Keratinocyte (primary cell): ENCODE results near the gene IGF2BP2. TPM values are rescaled to one million over a fixed set of nuclear protein-coding genes. Genes with fewer than 3 reads are reported as not detected.
A peak's percentile ranks its signal among the peaks of the same experiment; 100 is the strongest.

Source experiments
- DNase-seq: peaks from one replicate; pipeline ENCODE4 v3.0.0-alpha.2; 2011; ENCODE audit warnings: low read depth, missing footprints, low spot score
- FAIRE-seq: peaks from 2 replicates; lab custom pipeline; 2011; peaks lifted over from hg19 to GRCh38; lab: Jason Lieb, UNC
- H2AFZ ChIP-seq: 2 replicates; pipeline ENCODE4 v1.6.0; 2012; ENCODE audit warnings: low read length, control low read depth, inconsistent platforms; ENCODE audit not compliant: control insufficient read depth
- H3K27ac ChIP-seq: 2 replicates; pipeline ENCODE4 v1.5.1; 2011; ENCODE audit warnings: low read length; ENCODE audit not compliant: control insufficient read depth, insufficient read depth
- H3K27me3 ChIP-seq: 3 replicates; pipeline ENCODE4 v1.6.0; 2011; ENCODE audit warnings: low read length; ENCODE audit not compliant: control insufficient read depth, insufficient read depth; ENCODE audit errors: extremely low read depth
- H3K36me3 ChIP-seq, 2 experiments: 2 replicates in 1 of 2; 3 replicates in 1 of 2; pipeline ENCODE4 v1.5.1; 2011; ENCODE audit warnings: low read length in 2 of 2, mild to moderate bottlenecking in 1 of 2; ENCODE audit not compliant: control insufficient read depth in 2 of 2, insufficient read depth in 2 of 2; ENCODE audit errors: extremely low read depth in 1 of 2
- H3K4me1 ChIP-seq: 3 replicates; pipeline ENCODE4 v1.5.1; 2011; ENCODE audit warnings: low read length; ENCODE audit not compliant: control insufficient read depth, insufficient read depth; ENCODE audit errors: extremely low read depth
- H3K4me2 ChIP-seq: 3 replicates; pipeline ENCODE4 v1.6.0; 2011; ENCODE audit warnings: low read depth, low read length; ENCODE audit not compliant: control insufficient read depth, insufficient read depth; ENCODE audit errors: extremely low read depth
- H3K4me3 ChIP-seq, 3 experiments: fragments of 200-600 bp in 1 of 3; sonication (generic) in 1 of 3; 2 replicates in 2 of 3; 3 replicates in 1 of 3; pipeline ENCODE4 v1.5.1; 2011 to 2016; ENCODE audit warnings: low read length in 3 of 3, mild to moderate bottlenecking in 3 of 3, control low read depth in 2 of 3, inconsistent platforms in 1 of 3, low read depth in 1 of 3, mixed read lengths in 1 of 3, mixed run types in 1 of 3, moderate library complexity in 1 of 3; ENCODE audit not compliant: control insufficient read depth in 2 of 3, insufficient read depth in 2 of 3; ENCODE audit errors: extremely low read depth in 1 of 3
- H3K79me2 ChIP-seq: 2 replicates; pipeline ENCODE4 v1.6.0; 2012; ENCODE audit warnings: low read length; ENCODE audit not compliant: control insufficient read depth, insufficient read depth
- H3K9ac ChIP-seq: 3 replicates; pipeline ENCODE4 v1.6.0; 2011; ENCODE audit warnings: low read length; ENCODE audit not compliant: control insufficient read depth, insufficient read depth; ENCODE audit errors: extremely low read depth
- H3K9me1 ChIP-seq: 3 replicates; pipeline ENCODE4 v1.6.0; 2011; ENCODE audit warnings: low read length; ENCODE audit not compliant: control insufficient read depth, insufficient read depth; ENCODE audit errors: extremely low read depth
- H3K9me3 ChIP-seq: 2 replicates; pipeline ENCODE4 v1.5.1; 2012; ENCODE audit warnings: low read depth, low read length; ENCODE audit not compliant: control insufficient read depth
- H4K20me1 ChIP-seq: 3 replicates; pipeline ENCODE4 v1.6.0; 2011; ENCODE audit warnings: low read length; ENCODE audit not compliant: control insufficient read depth, insufficient read depth; ENCODE audit errors: extremely low read depth
- CTCF ChIP-seq, 3 experiments: IDR thresholded peaks in 1 of 3; conservative IDR thresholded peaks in 1 of 3; optimal IDR thresholded peaks in 1 of 3; 2 replicates in 2 of 3; 3 replicates in 1 of 3; pipeline versions ENCODE3 to v1.5.1; 2011; ENCODE audit warnings: low read length in 3 of 3, mild to moderate bottlenecking in 3 of 3, moderate library complexity in 2 of 3, control low read depth in 1 of 3, inconsistent platforms in 1 of 3; ENCODE audit not compliant: insufficient read depth in 2 of 3; ENCODE audit errors: extremely low read depth in 1 of 3
- EZH2 ChIP-seq: IDR thresholded peaks from one replicate; pipeline ENCODE4 v1.6.1; 2012; ENCODE audit warnings: inconsistent platforms, mild to moderate bottlenecking, low read length, moderate library complexity
- dilution Hi-C: fragments of 300-500 bp; cut with MboI; formaldehyde crosslinking; loops from one replicate; pipeline ENCODE4 v1.7.0; 2020; ENCODE audit warnings: low sequenced_read_pairs; ENCODE audit not compliant: extremely low pct_ligation_motif_present
- polyA plus RNA-seq, 5 experiments: library from polyadenylated mRNA; depleted of rRNA in 3 of 5; stranded (reverse) in 3 of 5; stranded (forward) in 1 of 5; unstranded in 1 of 5; fragments of >200 nt; gene quantifications; 1 replicate in 1 of 5; 2 replicates in 3 of 5; 3 replicates in 1 of 5; pipeline versions ENCODE4 v1.2.1 to v1.2.3, GENCODE V29; 2011 to 2012; ENCODE audit warnings: missing spikeins in 2 of 5, low read depth in 1 of 5, low replicate concordance in 1 of 5

Gene IGF2BP2
- polyA plus RNA-seq, 1 donor (not counting 4 experiments of a cell fraction or from before 2014, with no cell fraction given), result 21.2 TPM

DNA sequence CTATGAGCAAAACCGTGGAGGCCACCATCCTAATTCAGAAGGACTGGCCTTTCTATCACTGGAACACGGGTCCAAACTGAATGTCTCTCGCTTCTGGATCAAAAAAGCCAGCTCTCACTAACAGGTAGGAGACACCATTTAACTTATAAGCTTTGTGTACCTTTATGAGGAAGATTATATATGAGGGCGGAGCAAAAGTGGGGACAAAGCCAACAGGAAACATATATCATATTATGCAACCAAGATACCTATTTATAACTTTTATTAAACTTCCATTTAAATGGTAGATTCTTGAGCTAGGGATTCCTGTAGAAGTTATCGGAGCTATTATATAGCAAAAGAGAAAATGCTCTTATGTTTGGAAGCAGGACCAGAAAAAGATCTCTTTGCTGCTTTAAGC, 78.4 kb downstream of the IGF2BP2 start:
- Histone ChIP-seq H3K4me2 (peak overlapping the region; percentile 83), H3K9me3 (no peaks in the 10 kb centered on the region), H3K27ac (peak overlapping the region; percentile 94), H3K9ac (peak overlapping the region; percentile 33), H3K36me3 (peaks cover 5 to 12% of the 10 kb centered on the region in 2 experiments), H4K20me1 (no peaks in the 10 kb centered on the region), H3K4me3 (peak overlapping the region in 1 of 3 experiments; percentile 7), H2AFZ (no peak overlapping the region), H3K79me2 (peaks cover 88% of the 10 kb centered on the region), H3K9me1 (no peaks in the 10 kb centered on the region), H3K27me3 (no peaks in the 10 kb centered on the region), H3K4me1 (peaks cover 51% of the 10 kb centered on the region)
- no peak for DNase-seq
- no peak for FAIRE-seq
- TF ChIP-seq CTCF (optimal IDR thresholded peaks at IDR 0.05 in 1 of 3, IDR thresholded peaks at IDR 0.05 in 1 of 3, conservative IDR thresholded peaks at IDR 0.05 in 1 of 3; ENCODE audit: extremely low read depth in 1 of 3, insufficient read depth in 2 of 3, low read length in 3 of 3), result no peak
- no peak for TF ChIP-seq EZH2
- dilution Hi-C loops, result loop anchor here (5.0 kb wide), 1 partner anchor 76 kb away; no protein-coding TSS in a partner anchor

DNA sequence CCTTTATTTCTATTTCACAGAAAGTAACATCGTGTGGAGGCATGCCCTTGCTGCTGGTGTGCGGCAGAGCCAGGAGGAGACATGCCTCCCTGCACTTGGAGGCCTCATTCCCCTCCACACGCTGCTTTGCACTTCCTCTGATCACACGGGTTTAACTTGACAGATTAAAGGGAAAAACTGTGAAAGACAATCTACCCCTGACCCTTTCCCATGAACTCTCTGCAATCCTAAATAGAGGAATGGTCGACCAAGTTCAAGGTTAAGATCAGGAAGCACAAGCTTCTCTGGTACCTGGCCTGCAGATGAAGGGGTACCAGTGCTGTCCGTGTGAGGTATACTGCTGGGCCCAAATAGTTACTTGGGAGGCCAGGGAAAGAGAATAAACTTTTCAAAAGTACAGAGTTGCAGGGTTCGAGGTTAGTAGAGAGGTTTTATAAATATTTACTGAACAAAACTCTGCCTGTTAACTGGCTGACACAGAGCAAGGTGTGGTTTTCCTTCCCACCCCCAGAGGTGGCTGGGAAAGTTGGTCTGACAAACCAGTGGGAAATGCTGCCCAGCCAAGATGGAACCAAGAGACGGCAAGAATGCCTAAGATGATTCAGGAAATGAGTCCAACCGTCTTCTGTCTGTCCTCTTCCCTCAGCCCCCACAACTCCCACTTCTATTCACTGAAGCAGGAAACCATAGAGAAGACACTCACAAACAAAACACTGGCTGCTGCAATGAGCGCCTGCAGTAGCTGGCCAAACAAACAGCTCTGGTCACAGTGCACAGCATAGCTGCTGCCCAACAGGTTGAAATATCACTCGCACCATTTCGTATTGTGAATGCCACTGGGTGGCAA, 79.6 kb downstream of the IGF2BP2 start:
- FAIRE-seq, result peak; percentile 96
- no peaks in the 10 kb centered on the region for H3K27me3 ChIP-seq
- dilution Hi-C loops, result loop anchor here (5.0 kb wide), 1 partner anchor 77 kb away; no protein-coding TSS in a partner anchor
- no peaks in the 10 kb centered on the region for H4K20me1 ChIP-seq
- H3K79me2 ChIP-seq, result peaks cover 86% of the 10 kb centered on the region
- H3K9me1 ChIP-seq, result no peaks in the 10 kb centered on the region
- H3K4me2 ChIP-seq, result peak overlapping the region; percentile 83
- H3K9ac ChIP-seq, result peak overlapping the region; percentile 79
- H3K4me3 ChIP-seq, result peak overlapping the region in 2 of 3 experiments; percentile 40 to 41
- peaks cover 47% of the 10 kb centered on the region for H3K4me1 ChIP-seq
- H3K36me3 ChIP-seq, result peaks cover 5 to 7% of the 10 kb centered on the region in 2 experiments
- no peak overlapping the region for H2AFZ ChIP-seq
- DNase-seq, result no peak
- TF ChIP-seq CTCF (optimal IDR thresholded peaks at IDR 0.05 in 1 of 3, IDR thresholded peaks at IDR 0.05 in 1 of 3, conservative IDR thresholded peaks at IDR 0.05 in 1 of 3; ENCODE audit: extremely low read depth in 1 of 3, insufficient read depth in 2 of 3, low read length in 3 of 3), result no peak
- TF ChIP-seq EZH2, result no peak
- H3K27ac ChIP-seq, result peak overlapping the region; percentile 94
- no peaks in the 10 kb centered on the region for H3K9me3 ChIP-seq
